ENCODE data around the gene POMP. TPM values are rescaled to one million over a fixed set of nuclear protein-coding genes. Genes with fewer than 3 reads are reported as not detected.

POMP gene
- total RNA-seq, 1 experiment from 2014 or later = 107 TPM

DNA sequence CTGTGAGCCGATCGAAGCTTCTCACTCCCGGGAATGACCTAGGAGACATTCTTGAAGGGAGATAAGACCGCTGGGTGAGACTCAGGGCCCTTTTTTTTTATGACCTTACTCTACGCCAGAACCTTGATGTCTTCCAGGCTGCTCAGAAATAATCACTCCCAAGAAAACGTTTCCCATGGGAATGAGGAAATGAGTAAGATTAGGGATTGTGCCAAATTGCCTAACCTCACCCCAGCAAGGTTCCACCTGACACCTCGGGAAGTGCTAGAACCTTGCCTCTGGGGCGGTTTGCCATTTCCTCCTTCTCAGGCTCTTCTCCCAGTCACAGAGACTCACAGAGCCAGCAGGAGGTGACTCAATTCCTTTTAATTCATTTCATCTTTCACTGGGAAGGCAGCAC, 57.6 kb downstream of the POMP start:
- H3K27me3 ChIP-seq (ENCODE audit: insufficient read depth, low read length) = no peaks in the 10 kb centered on the region
- no peak for ATAC-seq
- no peaks in the 10 kb centered on the region for H3K36me3 ChIP-seq (ENCODE audit: control insufficient read depth in 1 of 2, insufficient read depth in 2 of 2, low read length in 2 of 2)
- no peaks in the 10 kb centered on the region for H4K20me1 ChIP-seq (ENCODE audit: insufficient read depth)
- H2AFZ ChIP-seq (ENCODE audit: low read depth, low read length, poor library complexity, severe bottlenecking) = peak overlapping the region; percentile 32
- H3K4me1 ChIP-seq (ENCODE audit: control insufficient read depth in 1 of 2, insufficient read depth in 2 of 2, low read length in 2 of 2) = peaks cover 14 to 31% of the 10 kb centered on the region in 2 experiments; a peak in 3 of 4 replicates
- H3K4me3 ChIP-seq (replicated peaks in 1 of 2; ENCODE audit: low read depth in 1 of 2, low read length in 2 of 2) = no peak overlapping the region
- POLR2A ChIA-PET = no interaction called here
- peak overlapping the region; percentile 87 for H3K4me2 ChIP-seq (ENCODE audit: low read length)
- CTCF ChIA-PET = interaction anchor here (2.6 kb wide), 1 partner anchor 80 kb away, joined by 7 read pairs; no protein-coding TSS in a partner anchor
- no peaks in the 10 kb centered on the region for H3K79me2 ChIP-seq (ENCODE audit: insufficient read depth, low read length)
- no peak overlapping the region for H3K27ac ChIP-seq (ENCODE audit: low read depth, low read length)
- peak; percentile 35 for DNase-seq (ENCODE audit: low read depth, low spot score)
- H3K9ac ChIP-seq (ENCODE audit: low read length) = no peak overlapping the region
- intact Hi-C loops (cut with micrococcal nuclease) = no loop called here
- no peaks in the 10 kb centered on the region for H3K9me3 ChIP-seq (ENCODE audit: control insufficient read depth in 1 of 2, insufficient read depth in 1 of 2, low read depth in 1 of 2, low read length in 2 of 2)
- RAD21 ChIA-PET (ENCODE audit: low non-redundant PET in 1 of 2, low total read pairs in 2 of 2, uncharacterized antibody in 2 of 2, unreplicated experiment in 2 of 2) = no interaction called here
- no TSS peak for BruUV-seq (replicated peaks)
- H3K9me2 ChIP-seq (ENCODE audit: insufficient read depth) = no peaks in the 10 kb centered on the region
- TF ChIP-seq RAD21 (IDR thresholded peaks at IDR 0.05; ENCODE audit: low read depth) = 0 out of 2 replicates have a peak, but pooled peaks have one; percentile 11
- no peak for TF ChIP-seq YY1 (IDR thresholded peaks at IDR 0.05; ENCODE audit: extremely low read depth, insufficient replicate concordance, low read depth, low read length)
- TF ChIP-seq EZH2phosphoT487 (IDR thresholded peaks at IDR 0.05; ENCODE audit: borderline replicate concordance) = no peak
- TF ChIP-seq JUND (IDR thresholded peaks at IDR 0.05) = no peak
- no peak for TF ChIP-seq SRF (IDR thresholded peaks at IDR 0.05; ENCODE audit: low read depth)
- TF ChIP-seq, protein P1, sequence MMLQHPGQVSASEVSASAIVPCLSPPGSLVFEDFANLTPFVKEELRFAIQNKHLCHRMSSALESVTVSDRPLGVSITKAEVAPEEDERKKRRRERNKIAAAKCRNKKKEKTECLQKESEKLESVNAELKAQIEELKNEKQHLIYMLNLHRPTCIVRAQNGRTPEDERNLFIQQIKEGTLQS (IDR thresholded peaks at IDR 0.05) = no peak
- TF ChIP-seq SIN3A (IDR thresholded peaks at IDR 0.05; ENCODE audit: low read depth) = no peak
- TF ChIP-seq SP1 (IDR thresholded peaks at IDR 0.05; ENCODE audit: low read depth) = peak; percentile 43; the same call in 1 of the 2 replicates
- TF ChIP-seq, protein P2, sequence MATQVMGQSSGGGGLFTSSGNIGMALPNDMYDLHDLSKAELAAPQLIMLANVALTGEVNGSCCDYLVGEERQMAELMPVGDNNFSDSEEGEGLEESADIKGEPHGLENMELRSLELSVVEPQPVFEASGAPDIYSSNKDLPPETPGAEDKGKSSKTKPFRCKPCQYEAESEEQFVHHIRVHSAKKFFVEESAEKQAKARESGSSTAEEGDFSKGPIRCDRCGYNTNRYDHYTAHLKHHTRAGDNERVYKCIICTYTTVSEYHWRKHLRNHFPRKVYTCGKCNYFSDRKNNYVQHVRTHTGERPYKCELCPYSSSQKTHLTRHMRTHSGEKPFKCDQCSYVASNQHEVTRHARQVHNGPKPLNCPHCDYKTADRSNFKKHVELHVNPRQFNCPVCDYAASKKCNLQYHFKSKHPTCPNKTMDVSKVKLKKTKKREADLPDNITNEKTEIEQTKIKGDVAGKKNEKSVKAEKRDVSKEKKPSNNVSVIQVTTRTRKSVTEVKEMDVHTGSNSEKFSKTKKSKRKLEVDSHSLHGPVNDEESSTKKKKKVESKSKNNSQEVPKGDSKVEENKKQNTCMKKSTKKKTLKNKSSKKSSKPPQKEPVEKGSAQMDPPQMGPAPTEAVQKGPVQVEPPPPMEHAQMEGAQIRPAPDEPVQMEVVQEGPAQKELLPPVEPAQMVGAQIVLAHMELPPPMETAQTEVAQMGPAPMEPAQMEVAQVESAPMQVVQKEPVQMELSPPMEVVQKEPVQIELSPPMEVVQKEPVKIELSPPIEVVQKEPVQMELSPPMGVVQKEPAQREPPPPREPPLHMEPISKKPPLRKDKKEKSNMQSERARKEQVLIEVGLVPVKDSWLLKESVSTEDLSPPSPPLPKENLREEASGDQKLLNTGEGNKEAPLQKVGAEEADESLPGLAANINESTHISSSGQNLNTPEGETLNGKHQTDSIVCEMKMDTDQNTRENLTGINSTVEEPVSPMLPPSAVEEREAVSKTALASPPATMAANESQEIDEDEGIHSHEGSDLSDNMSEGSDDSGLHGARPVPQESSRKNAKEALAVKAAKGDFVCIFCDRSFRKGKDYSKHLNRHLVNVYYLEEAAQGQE (IDR thresholded peaks at IDR 0.05; ENCODE audit: low read depth) = no peak
- TF ChIP-seq POLR2AphosphoS5 (IDR thresholded peaks at IDR 0.05; ENCODE audit: low read depth, low read length) = no peak
- no peak for TF ChIP-seq CTCF (IDR thresholded peaks at IDR 0.05 in 2 of 3, conservative IDR thresholded peaks at IDR 0.05 in 1 of 3; ENCODE audit: borderline replicate concordance in 1 of 3, insufficient read depth in 1 of 3, low read depth in 2 of 3, low read length in 2 of 3)
- no peak for TF ChIP-seq TCF7L2 (IDR thresholded peaks at IDR 0.05; ENCODE audit: borderline replicate concordance, extremely low read depth, insufficient read depth, insufficient read length)
- TF ChIP-seq ZNF274 (IDR thresholded peaks at IDR 0.05; ENCODE audit: low read depth, low read length) = no peak
- TF ChIP-seq EGR1 (IDR thresholded peaks at IDR 0.05; ENCODE audit: low read depth) = no peak
- TF ChIP-seq CBX3 (IDR thresholded peaks at IDR 0.05; ENCODE audit: low read depth) = 0 out of 2 replicates have a peak, but pooled peaks have one; percentile 27
- no peak for TF ChIP-seq EZH2 (IDR thresholded peaks at IDR 0.05)
- no peak for TF ChIP-seq POLR2A (IDR thresholded peaks at IDR 0.05; ENCODE audit: borderline replicate concordance, extremely low read depth, insufficient read depth, insufficient read length)
- peak; percentile 30 for TF ChIP-seq ELF1 (IDR thresholded peaks at IDR 0.05; ENCODE audit: borderline replicate concordance, low read depth)
- TF ChIP-seq, protein P3, sequence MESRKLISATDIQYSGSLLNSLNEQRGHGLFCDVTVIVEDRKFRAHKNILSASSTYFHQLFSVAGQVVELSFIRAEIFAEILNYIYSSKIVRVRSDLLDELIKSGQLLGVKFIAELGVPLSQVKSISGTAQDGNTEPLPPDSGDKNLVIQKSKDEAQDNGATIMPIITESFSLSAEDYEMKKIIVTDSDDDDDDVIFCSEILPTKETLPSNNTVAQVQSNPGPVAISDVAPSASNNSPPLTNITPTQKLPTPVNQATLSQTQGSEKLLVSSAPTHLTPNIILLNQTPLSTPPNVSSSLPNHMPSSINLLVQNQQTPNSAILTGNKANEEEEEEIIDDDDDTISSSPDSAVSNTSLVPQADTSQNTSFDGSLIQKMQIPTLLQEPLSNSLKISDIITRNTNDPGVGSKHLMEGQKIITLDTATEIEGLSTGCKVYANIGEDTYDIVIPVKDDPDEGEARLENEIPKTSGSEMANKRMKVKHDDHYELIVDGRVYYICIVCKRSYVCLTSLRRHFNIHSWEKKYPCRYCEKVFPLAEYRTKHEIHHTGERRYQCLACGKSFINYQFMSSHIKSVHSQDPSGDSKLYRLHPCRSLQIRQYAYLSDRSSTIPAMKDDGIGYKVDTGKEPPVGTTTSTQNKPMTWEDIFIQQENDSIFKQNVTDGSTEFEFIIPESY (IDR thresholded peaks at IDR 0.05; ENCODE audit: extremely low read depth, insufficient replicate concordance, low read length) = no peak
- TF ChIP-seq, protein P4, sequence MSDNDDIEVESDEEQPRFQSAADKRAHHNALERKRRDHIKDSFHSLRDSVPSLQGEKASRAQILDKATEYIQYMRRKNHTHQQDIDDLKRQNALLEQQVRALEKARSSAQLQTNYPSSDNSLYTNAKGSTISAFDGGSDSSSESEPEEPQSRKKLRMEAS (IDR thresholded peaks at IDR 0.05) = peak; percentile 25; the same call in 1 of the 2 replicates
- no peak for TF ChIP-seq ZFX (IDR thresholded peaks at IDR 0.05)

Measured in HCT116 (cell line).